NCI-H146 (cell line): Measurements from ENCODE around the gene SPO11.

Experiments used
- DNase-seq: peaks from one replicate; lab custom pipeline; 2025; lab: John Stamatoyannopoulos, UW

Gene SPO11

DNA sequence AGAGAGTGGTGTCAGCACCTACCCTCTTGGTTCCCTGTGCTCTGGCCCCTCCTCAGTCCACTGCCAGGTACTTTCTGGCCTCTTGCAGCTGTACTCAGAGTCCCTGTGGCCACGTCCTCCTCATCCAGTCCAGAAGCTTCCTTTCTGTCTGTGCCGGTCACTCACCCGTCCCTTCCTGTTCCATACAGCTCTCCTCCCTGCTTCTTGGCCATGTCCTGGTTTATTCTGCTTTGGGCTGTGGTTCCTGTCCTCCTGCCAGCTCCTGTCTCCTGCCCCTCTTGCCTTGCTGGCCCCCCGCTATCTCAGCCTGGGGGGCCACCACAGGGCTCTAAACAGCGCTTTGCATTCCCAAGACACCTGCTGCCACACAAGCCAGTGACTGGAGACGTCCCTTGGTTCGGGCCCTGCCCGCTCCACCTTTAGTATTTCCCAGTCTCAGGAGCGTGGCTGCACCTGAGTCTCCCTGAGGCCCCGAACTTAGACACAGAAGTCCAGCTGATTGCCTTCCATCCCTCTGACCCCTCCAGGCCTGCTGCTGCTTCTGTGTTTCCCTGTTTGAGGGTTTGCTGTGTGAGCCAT, 46.1 kb downstream of the SPO11 start:
- DNase-seq = no peak

DNA sequence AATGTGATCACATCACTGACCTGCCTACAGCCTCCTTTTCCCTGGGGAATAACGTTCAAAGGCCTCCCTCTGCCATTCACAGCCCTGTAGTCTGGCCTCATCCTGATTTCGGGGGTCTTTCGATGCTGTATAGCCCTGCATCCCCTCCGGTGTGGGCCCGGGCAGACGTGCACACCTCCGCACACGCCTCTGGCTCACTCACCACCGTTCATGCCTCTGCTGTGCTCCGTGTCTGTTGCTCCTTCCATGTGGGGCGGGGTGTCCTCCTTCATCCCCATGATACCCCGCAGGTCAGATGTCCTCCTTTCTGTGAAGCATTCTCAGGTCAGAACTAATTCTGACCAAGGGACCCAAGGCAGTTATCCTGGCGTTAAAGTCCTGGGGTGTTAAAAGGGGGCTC, 47.7 kb downstream of the SPO11 start:
- DNase-seq = no peak

DNA sequence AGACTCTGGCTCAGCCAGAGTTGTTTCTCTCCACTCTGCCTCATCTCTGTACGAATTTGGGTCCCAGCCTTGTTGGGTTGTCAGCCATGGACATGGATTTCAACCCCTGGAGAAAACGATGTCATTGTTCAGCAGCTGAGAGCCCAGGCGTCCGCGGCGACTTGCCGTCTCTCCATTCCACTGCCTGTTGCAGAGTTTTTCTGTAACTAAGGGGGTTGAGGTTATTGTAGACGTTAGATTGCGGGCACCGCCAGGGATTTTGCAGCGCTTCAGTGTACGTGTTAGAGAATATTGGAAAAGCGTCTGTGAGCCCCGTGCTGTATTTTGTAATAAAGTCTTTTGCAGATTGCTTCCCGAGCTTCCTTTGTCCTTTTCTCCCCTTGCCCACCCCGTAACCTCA, 48.5 kb downstream of the SPO11 start:
- DNase-seq = no peak

DNA sequence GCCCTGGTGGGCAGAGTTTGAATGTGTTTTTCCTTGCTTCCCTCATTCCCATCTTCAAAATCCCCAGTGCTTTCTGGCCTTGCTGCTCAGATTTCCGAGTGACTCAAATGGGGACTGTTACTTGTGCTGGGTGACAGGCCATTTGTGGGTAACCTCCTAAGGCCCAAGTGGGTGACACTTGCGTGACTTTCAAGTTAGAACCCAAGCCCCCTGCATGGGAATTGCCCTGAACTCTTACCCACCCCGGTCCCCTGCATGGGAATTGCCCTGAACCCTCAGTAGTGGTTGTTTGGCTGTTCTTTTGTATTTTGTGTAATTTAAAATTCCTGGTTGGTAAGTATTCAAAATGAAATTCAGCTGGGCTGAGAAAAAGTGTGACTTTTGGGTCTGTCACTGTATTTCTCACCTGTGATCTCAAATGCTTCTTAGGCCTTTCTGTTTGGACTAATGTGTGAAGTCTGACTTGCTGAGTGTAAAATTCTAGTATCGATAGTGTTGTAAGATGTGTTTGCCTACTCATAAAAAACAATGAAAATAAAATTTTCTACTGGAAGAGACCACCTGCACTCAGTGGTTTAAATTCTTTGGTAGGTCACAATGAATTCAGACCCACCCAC, 49.2 kb downstream of the SPO11 start:
- DNase-seq = no peak

DNA sequence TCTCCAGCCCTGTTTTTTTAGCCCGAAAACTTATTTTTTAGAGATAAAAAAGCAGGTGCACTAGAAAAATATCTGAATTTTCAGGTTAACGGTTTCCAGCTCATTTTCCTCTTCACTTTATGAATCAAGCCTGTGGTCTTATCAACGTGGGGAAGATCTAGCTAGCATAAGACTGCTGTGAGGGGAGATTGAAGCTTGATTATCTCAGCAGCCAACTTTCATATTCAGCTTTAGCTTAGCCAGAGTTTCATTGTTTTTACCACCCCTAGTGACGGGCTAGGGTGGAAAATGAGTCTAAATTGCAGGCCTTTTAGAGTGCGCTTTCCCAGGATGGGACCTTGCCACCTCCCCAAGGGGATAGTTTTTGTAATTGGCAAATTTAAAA, 49.7 kb downstream of the SPO11 start:
- no peak for DNase-seq

DNA sequence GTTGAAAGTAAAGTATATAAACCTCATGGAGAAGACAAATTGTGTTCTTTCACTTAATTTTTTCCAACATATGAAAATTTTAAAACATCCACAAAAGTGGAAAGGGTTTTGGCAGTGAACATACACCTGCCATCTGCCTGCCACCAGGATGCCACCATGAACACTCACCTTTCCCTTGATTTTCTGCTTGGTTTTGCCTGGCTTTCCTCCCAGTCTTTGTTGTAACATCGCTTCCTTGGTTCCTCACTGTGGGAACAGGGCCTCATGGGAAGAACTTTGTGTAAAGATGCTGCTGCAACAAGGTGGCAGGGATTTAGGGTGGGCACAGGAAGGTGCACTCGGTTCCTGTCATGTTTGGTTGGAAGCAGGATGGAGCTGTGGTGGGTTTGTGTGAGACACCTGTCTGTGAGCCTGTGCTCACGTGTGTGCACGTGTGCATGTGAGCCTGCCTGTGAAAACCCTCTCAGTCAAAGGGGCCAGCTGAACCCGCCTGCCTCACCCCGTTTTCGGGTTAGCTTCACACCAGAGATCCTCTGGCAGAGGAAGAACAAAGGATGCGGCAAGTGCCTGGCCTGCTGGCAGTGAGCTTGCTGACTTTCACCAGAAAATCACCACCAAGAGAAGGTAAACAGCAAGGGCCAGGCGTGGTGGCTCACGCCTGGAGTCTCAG, 50.6 kb downstream of the SPO11 start:
- DNase-seq = no peak

DNA sequence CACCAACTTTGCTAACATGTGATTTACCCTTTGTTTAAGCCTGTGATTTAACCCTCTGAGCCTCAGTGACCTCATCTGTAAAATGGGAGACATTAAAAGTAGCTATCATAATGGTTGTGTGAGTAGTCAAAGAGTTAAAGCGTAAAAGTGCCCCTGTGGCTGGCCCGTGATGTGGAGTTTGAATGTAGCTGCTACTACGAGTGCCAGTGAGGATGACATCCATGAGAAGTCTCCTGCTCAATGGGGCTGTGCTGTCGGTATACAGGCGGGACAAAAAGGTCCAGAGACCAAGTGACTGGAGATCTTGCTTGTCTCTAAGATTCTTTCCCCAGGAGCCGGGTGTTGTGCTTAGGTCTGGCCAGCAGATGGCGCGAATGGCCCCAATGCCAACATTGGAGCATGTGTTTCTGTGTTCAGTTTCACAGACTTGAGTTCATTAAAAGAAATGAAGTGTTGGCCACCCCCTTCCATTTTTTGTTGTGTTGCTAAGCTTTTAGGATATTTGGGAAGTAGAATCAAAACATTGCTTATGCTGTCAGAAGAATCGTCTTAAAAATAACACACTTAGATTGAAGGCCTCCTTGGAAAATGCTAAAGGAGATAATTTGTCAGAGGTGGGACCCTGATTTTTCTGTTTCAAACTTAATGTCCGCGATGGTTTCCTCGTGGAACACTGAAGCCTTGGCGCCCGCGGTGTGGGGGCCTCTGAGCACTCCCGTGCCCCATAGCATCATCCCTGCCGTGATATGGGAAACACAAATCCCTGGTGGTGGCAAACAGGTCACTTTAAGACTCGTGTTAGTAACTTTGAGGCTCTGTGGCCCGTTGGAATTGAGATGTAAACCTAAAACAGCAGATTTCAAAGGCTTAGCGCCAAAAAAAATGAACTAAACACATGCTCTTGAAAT, 52.2 kb downstream of the SPO11 start:
- peak; percentile 67 for DNase-seq

DNA sequence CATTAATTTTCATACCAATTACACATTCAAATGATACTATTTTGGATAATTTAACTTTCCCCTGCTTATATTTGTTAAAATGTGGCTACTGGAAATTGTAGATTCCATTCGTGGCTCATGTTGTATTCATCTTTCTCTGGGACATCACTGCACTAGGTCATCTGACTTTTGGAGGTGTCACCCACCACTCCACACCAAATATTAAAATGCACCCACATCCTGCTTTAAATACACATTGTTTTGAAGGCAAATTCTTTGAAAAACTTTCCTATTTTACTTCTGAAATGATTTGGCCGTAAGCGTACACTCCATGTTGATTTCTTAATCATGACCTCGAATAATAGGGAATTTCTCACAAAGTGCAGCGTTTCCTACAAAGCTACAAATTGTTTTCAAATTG, 52.9 kb downstream of the SPO11 start:
- no peak for DNase-seq

DNA sequence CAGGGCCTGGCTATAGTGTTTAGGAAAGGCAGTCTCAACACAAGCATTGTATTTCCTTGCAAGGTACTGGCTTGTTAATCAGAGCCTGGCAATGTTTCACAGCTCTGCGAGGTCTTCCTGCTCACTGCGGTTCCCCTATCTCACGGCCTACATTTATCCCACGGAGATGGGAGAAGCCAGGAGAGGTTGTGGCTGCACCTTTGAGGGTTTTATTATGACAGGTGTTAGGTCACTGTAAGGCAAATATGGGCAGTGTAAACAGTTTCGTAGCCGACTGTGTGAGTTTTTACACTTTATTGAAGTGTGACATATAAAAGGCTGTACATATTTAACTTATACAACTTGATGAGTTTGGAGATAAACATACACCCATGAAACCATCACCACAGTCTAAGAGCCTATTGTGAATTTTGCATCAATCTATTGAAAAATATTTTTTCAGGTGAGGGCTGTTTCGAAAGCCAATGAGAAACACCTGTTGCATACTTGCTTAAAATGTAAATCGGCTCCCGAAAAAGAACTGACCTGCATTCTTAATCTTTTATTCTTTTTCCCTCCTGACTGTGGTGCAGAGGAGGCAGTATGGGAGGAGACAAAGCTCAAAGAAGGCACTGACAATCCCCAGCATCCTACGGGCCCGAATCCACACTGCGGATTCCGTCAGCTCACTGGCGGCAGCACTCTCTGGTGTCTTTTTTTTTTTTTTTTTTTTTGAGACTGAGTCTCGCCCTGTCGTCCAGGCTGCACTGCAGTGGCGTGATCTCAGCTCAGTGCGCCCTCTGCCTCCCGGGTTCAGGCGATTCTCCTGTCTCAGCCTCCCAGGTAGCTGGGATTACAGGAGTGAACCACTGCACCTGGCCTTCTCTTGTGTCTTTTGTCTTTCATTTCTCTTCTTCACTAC, 54.1 kb downstream of the SPO11 start:
- peak; percentile 43 for DNase-seq

DNA sequence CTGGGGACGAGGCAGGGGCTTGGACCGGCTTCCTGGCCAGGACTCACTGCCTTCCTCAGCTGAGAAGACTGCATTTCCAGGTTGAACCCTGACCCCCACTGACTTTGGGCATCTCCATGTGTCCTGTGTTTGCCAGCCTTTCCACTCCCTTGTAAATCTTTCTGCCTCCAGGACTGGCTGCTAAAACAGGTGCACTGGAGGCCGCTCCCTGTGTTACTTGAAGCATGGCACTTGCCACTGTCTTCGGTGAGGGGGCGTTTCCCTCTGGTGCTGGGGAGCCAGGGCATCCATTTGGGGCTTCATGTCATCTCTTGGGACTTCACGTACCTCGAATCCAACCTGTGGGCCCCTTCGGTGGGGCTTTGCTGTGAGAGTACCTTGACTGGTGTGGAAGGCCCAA, 54.9 kb downstream of the SPO11 start:
- DNase-seq = no peak

DNA sequence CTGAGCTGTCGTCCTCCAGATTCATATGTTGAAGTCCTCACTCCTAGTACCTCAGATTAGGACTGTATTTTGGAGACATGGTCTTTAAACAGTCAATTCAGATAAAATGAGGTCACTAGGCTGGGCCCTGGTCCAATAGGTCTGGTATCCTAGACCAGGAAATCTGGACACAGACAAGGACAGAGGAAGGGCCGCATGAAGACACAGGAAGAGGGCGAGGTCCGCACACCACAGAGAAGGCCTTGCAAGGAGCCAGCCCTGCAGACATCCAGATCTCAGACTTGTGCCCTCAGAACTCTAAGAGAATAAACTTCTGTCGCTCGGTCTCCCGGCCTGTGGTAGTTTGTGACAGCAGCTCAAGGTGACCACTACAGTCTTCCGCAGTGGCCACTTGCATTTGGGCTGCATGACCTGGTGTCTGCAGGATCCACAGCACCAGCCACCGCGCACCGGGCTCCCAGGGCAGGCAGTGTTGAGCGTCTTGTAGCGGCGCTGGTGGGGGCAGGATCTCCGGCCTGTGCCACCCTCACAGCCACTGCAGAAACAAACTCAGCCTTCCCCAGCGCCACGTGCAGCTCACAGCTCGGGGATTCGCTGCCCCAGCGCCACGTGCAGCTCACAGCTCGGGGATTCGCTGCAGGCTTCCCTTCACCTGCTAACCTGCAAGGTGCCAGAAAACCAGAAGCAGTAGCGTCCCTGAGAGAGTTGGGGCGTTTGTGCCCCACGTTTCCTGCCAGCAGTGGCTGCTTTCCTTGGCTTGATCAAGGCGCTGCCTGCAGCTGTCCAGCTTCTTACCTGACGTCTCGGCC, 55.6 kb downstream of the SPO11 start:
- no peak for DNase-seq

DNA sequence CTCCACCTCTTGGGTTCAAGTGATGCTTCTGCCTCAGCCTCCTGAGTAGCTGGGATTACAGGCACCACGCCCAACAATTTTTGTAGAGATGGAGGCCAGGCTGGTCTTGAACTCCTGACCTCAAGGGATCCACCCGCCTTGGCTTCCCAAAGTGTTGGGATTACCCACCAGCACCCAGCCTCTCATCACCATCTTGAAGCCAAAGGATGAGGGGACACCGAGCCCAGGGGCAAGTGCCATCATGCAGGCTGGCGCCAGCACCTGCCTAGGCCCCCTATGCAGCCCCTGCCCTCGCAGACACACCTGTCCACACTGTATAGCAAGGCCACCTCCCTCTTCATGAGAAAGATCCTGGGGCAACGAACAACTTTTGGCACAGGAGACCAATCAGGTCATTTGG, 56.3 kb downstream of the SPO11 start:
- DNase-seq = no peak

DNA sequence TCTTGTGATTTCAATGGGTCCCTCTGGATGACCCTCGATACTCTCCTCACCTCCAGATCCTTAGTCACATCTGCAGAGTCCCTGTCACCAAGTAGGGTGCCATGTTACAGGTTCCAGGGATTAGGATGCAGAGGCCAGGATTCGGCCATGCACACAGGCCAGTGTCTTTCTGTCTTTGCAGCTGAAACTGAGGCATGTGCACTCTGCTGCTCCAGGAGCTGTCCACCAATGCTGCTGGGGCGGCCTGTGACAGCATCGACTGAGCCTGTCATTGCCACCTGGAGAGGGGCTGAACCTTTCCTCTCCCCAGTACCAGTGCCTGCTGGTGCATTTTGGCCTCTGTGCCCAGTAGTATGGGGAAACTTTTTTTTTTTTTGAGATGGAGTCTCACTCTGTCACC, 57.2 kb downstream of the SPO11 start:
- no peak for DNase-seq

DNA sequence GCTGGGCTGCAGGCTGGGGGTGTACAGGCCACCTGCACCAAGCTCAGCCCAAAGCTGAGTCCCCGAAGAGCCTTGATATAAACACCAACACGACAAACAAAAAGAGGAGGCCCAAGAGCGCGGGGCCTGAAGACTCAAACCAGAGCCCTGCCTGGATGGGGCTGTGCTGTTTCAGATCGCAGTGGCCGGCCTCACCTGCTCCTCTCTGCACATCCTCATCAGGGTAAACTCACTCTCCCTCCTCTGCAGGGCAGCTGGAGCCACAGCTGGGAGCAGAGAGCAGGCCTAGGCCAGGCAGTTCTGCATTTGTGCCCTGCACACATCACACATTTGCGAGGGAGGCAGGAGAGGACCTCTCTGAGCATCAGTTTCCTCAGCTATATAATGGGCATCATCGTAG, 57.9 kb downstream of the SPO11 start:
- no peak for DNase-seq

DNA sequence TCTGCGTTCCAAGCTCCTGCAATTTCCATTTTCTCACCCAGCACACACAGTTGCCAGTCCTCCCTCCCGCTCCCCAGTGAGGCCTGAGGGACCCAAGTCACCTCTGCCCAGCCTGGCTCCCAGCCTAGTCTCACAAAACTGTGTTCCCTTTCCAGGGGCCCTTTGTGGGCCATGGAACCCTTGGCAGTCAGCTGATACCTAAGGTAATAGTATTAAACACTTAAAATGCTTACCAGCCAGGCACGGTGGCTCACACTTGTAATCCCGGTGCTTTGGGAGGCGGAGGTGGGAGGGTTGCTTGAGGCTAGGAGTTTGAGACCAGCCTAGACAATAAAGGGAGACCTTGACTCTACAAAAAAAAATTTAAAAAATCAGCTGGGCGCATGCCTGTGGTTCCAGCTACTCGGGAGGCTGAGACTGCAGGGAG, 58.4 kb downstream of the SPO11 start:
- DNase-seq = no peak

DNA sequence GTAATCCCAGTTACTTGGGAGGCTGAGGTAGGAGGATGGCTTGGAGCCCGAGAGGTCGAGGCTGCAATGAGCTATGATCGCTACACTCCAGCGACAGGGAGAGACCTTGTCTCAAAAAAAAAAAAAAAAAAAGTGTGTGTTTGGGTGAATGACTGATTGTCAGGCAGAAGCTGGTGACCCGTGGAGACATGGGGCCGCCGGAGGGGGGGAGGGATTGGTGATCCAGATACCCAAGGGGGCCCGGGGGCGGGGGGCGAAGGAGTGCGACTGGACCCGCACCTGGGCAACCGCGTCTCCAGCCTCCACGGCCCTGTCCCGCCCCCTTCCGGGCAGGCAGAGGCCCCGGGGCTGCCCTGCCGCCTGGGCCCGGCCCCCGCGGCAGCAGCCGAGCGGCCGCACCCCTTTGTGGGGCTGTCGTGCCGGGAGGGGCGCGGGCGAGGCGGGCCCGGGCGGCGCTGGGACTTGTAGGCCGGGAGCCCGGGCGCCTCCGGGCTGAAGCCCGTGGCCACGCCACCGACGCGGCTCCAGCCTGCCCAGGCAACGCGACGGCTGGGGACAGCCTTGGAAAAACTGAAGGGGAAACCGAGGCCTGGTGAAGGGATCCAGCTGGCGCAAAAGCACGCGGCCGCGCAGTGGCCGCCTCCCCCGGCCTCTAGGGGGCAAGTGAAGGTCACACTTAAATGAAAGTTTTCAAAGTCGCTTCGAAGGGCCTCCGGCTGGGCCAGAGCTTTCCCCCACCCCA, 59.5 kb downstream of the SPO11 start:
- peak; percentile 91 for DNase-seq

DNA sequence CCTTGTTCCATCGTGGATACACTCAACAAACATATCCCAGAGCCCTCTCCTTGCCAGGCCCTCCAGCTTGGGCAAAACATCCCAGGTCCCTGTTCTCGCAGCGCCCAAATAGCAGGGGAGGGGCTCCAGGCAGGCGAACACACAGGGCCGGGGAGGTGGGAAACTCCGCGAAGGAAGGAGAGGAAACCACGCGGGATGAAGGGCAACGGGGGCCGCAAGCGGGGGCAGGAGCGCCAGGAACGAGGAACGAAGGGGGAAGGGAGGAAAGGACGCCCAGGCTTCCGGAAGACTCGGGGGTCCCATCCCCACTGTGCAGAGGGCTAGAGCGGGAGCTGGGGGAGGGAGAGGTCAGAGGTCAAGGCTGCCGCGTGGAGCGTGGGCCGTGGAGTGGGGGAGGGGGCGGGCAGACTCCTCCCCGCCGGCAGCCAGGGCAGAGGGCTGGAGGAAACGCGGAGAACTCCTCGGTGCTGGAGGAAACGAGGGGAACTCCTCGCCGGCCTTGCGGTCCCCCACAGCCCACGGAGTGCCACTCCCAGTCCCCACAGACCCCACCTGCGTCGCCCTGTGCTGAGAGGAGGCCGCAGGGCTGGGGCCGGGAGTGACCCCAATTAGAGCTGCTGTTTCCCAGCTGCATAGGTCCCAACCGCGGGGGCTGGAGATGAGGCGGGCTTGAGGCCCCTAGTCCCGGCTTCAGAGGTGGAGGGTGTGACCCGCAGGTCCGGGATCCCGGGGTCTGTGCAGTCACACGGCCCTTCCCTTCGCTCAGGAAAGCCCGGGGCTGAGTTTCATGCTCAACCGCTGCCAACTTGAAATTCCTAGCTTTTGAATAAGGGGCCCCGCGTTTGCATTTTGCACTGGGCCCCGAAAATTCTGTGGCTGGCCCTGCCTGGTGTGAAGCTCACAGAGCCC, 60.3 kb downstream of the SPO11 start:
- DNase-seq = no peak

DNA sequence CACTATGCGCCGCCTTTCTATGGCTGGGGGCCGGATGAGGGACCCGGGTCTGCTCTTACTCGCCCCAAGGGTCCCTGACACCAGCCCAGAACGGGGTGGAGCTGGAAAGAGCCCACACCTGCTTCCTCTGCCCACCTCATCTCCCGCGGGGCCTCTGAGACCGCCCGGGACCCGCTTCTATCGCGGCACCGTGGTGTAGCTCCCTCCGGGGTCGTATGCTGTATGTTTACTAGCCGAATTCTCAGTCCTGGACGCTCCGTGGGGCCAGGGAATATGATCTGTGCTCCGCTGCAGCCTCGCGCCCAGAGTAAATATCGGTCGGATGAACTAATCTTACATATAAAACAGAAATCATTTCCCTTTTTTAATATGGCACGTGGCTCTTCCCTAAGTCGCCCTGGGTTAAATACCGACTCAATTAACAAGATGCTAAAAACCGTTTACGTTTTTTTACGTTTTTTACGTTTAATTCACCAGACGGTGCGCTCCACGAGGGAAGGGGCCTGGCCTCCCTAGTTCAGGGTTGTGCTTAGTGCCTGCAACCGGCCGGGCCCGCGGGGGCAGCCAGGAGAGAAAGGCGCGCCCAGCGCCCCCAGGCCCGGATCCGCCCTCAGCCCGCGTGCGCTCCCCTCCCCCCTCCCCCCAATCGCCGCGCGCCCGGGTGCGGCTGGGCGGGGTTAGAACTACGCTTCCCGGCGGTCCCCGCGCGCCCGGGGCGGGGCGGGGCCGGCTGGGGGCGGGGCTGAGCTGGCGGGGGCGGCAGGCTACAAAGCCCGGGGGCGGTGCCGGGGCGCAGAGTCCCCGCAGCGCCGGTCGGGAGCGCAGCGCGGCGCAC, 61.2 kb downstream of the SPO11 start, which contains the start of gene RBM38:
Gene RBM38 (plus strand): TSS at position 793 of the 835 bp plus-strand sequence. CDS start 186 bp downstream, outside the sequence.
- peak; percentile 75 for DNase-seq
